GM10248 (cell line): ENCODE data around the gene RBKS.

Experiments used
- CTCF ChIA-PET: fragments of 300-600 bp; sonication (Branson Sonifier 250); formaldehyde crosslinking; extraction: SDS; loops from one replicate; lab custom pipeline; 2021; ENCODE audit warnings: antibody characterized with exemption; lab: Yijun Ruan, JAX
- POLR2A ChIA-PET: fragments of 350-650 bp; sonication (Branson Sonifier 250); formaldehyde crosslinking; extraction: SDS; loops from one replicate; lab custom pipeline; 2020; ENCODE audit warnings: antibody characterized with exemption; lab: Yijun Ruan, JAX
- DNase-seq: peaks from one replicate; pipeline ENCODE4 v3.0.0; 2012; ENCODE audit errors: extremely low spot score
- CTCF ChIP-seq: IDR thresholded peaks from 2 replicates; pipeline ENCODE4 v1.5.1; 2012; ENCODE audit warnings: mild to moderate bottlenecking, low read depth; ENCODE audit errors: extremely low read depth, missing control alignments, control extremely low read depth

RBKS gene

DNA sequence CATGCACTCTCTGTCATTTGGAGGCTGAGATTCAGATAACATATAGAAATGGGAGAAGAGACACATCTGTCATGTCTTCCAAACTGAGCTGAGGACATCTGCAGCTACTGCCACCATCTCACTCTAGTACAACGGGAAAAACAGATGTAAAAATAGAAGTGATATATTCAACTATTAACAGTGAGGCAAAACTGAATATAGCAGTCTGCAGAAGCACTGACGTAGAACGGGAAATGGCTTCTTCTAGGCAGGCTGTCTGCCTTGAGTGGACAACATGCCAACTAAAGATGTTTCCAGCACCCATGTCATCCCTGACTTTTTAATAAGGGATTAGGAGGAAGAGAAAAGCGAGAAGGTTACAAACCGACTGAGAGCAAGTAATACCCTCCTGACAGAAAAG, 67.1 kb downstream of the RBKS start:
- TF ChIP-seq CTCF, result no peak
- ChIA-PET POLR2A (no interaction called here), CTCF (interaction anchor here (1.0 to 1.3 kb wide), 2 partner anchors 9 to 27 kb away, joined by 3 read pairs; no protein-coding TSS in a partner anchor)
- no peak for DNase-seq

DNA sequence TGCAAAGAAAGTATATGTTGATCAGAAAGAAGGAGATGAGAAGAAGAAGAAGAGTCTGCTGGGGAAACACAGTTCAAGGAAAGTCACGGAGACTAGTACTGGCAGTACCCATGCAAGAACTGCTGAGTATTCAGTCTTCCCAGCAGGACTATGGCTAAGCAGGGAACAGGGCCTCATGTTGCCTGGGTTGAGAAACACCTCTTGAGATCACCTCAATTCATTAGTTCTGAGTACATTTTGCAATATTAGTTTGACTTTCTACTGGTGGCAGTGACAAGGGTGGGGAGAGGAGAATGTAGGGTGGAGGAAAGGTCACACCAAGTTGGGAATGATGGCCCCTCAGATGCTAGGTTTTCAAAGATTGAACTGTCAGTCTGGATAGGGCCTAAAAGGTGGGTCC, 68.1 kb downstream of the RBKS start:
- no peak for DNase-seq

DNA sequence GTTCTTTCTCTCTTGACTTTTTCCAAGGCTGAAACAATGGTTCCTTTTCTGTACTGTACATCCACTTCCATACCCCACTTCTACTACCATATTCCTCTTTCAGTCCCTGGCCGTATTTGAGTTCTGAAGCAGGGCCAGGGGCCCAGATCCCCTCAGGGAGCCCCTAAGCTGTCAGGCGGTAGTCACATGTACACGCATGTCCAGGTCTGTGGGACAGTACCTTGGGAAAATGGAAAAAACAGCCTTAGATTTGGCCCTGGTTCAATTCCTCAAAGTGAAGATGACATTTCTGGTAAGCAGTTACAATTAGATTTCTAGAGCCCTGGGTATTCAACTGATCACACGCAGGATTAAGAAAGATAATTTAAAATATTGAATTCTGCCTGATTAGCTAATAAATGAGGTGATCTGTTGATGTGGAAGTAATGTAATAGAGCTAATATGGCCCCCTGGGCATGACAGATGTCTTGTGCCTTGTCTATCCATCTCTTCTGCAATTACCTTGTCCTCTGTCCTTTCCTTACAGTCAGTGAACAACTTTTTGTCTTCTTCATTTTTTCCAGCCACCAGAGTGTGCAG, 74.2 kb downstream of the RBKS start:
- ChIA-PET POLR2A (no interaction called here), CTCF (interaction anchor here (0.9 to 1.1 kb wide), 2 partner anchors 12 to 17 kb away, joined by 3 to 5 read pairs; no protein-coding TSS in a partner anchor)
- DNase-seq, result no peak
- no peak for TF ChIP-seq CTCF

More for the DNA sequence above, 68.1 kb downstream of the RBKS start:
- no peak for TF ChIP-seq CTCF
- ChIA-PET POLR2A (no interaction called here), CTCF (no interaction called here)

GRCh38 chr2:27814758-27815157, 75.4 kb downstream of the RBKS start:
- no peak for DNase-seq
- ChIA-PET POLR2A (no interaction called here), CTCF (interaction anchor here (1.6 kb wide), 1 partner anchor 10 kb away, joined by 3 read pairs; no protein-coding TSS in a partner anchor)
- no peak for TF ChIP-seq CTCF

DNA sequence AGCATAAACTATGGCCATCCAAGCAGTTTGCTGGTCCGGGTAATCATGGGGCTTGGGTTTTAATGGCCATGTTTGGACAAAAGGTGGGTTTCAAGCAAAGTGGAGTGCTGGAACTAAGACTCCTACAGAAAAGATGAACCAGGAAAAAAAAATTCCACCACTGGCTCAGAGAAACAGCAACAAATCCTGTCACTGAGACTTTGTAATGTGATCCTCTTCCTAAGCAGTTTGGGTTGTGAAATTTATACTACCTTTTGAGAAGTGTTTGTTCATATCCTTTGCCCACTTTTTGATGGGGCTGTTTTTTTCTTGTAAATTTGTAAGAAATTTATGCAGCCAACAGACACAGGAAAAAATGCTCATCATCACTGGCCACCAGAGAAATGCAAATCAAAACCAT, 78.4 kb downstream of the RBKS start:
- DNase-seq, result no peak
- TF ChIP-seq CTCF, result no peak
- POLR2A ChIA-PET, result no interaction called here
- CTCF ChIA-PET, result no interaction called here

DNA sequence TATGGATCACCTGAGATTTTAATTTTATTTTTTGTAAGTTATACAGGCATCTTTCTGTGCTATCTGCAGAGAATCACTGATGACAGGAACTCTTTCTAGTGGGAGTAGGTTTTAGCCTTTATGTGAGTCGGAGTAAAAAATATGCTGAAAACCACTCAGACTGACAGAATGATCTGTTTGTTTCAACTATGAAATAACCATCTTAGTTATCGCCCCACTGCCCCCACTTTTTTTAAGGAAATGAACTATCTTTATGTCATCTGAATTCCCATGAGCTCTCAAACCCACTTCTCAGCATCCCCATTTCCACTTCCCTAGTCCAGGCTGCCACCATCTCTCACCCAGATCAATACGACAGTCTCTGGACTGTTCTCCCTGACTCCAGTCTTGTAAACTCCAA, 79.7 kb downstream of the RBKS start:
- TF ChIP-seq CTCF, result no peak
- CTCF ChIA-PET, result interaction anchor here (1.9 kb wide), 1 partner anchor 56 kb away, joined by 6 read pairs; no protein-coding TSS in a partner anchor
- POLR2A ChIA-PET, result no interaction called here
- no peak for DNase-seq
